Natural killer cell (primary cell): ENCODE results near the gene CCDC127. TPM values are rescaled to one million over a fixed set of nuclear protein-coding genes. Genes with fewer than 3 reads are reported as not detected.

ENCODE experiments used
- ATAC-seq, 3 donors: fragments of 150-1000 bp in 2 of 3; fragments of 200-7000 bp in 1 of 3; cut with Tn5 transposase; 1 replicate in 1 of 3; 2 replicates in 2 of 3; pipeline ENCODE4 v1.10.0; 2021; ENCODE audit warnings: mild to moderate bottlenecking in 2 of 3, moderate library complexity in 2 of 3
- DNase-seq, 2 donors: peaks; one replicate each; pipeline versions ENCODE4 v3.0.0 to v3.0.0-alpha.2; 2013 to 2021; ENCODE audit warnings: mixed read lengths in 1 of 2
- H3K27ac ChIP-seq: one replicate; pipeline ENCODE4 v1.5.1; 2013; ENCODE audit warnings: mild to moderate bottlenecking, low read length
- H3K27me3 ChIP-seq: one replicate; pipeline ENCODE4 v1.6.1; 2013; ENCODE audit warnings: low read length; ENCODE audit not compliant: control insufficient read depth, insufficient read depth
- H3K36me3 ChIP-seq: one replicate; pipeline ENCODE4 v1.6.1; 2013; ENCODE audit warnings: low read length; ENCODE audit not compliant: control insufficient read depth, insufficient read depth
- H3K4me1 ChIP-seq: one replicate; pipeline ENCODE4 v1.6.1; 2013; ENCODE audit warnings: low read length; ENCODE audit not compliant: control insufficient read depth, insufficient read depth
- H3K4me3 ChIP-seq: one replicate; pipeline ENCODE4 v1.5.1; 2013; ENCODE audit warnings: low read length
- H3K9me3 ChIP-seq: one replicate; pipeline ENCODE4 v1.6.1; 2013; ENCODE audit warnings: low read length; ENCODE audit not compliant: control insufficient read depth, insufficient read depth
- H3K27ac Mint-ChIP-seq, 2 donors: one replicate each; pipeline ENCODE4 v1.8.0; 2022; ENCODE audit warnings: mild to moderate bottlenecking in 2 of 2, mixed read lengths in 2 of 2, moderate library complexity in 1 of 2
- H3K27me3 Mint-ChIP-seq, 2 donors: one replicate each; pipeline ENCODE4 v1.8.0; 2022; ENCODE audit warnings: low read depth in 2 of 2, mixed read lengths in 2 of 2
- H3K36me3 Mint-ChIP-seq: one replicate; pipeline ENCODE4 v1.8.0; 2022; ENCODE audit warnings: mixed read lengths
- H3K4me1 Mint-ChIP-seq, 2 donors: one replicate each; pipeline ENCODE4 v1.8.0; 2022; ENCODE audit warnings: mixed read lengths in 2 of 2
- H3K4me3 Mint-ChIP-seq: one replicate; pipeline ENCODE4 v1.8.0; 2022; ENCODE audit warnings: mild to moderate bottlenecking, moderate library complexity, mixed read lengths
- H3K9me3 Mint-ChIP-seq, 2 donors: one replicate each; pipeline ENCODE4 v1.8.0; 2022; ENCODE audit warnings: mixed read lengths in 2 of 2
- WGBS: methylation state at CpG from one replicate; pipeline ENCODE4 v1.1.7; 2013; ENCODE audit warnings: missing lambda C conversion rate; ENCODE audit not compliant: insufficient coverage; 5-methylcytosine and 5-hydroxymethylcytosine counted together
- intact Hi-C: fragments of 100-400 bp; cut with micrococcal nuclease; formaldehyde crosslinking; loops from one replicate; pipeline ENCODE4 v1.14.2; 2022
- total RNA-seq, 4 donors: library from RNA; stranded (reverse); fragments of 120-200 nt in 1 of 4; gene quantifications; one replicate each; pipeline versions ENCODE4 v1.2.3 to v1.2.4, GENCODE V29; 2013 to 2022
- TF ChIP-seq, protein P1 (sequence below): fragments of 200-600 bp; IDR thresholded peaks from one replicate; pipeline ENCODE4 v1.8.0; 2022; ENCODE audit warnings: antibody characterized with exemption

Gene CCDC127
- total RNA-seq, 3 donors from 2014 or later (not counting 1 experiment from before 2014, with no cell fraction given) = 4.4 to 6.2 (median 5.4) TPM

- Mint-ChIP-seq H3K27ac (no peak overlapping the region), H3K36me3 (no peaks in the 10 kb centered on the region), H3K27me3 (peaks cover 0 to 3% of the 10 kb centered on the region in 2 donors), H3K4me1 (no peaks in the 10 kb centered on the region), H3K9me3 (no peaks in the 10 kb centered on the region), H3K4me3 (no peak overlapping the region)
- Histone ChIP-seq H3K9me3 (no peaks in the 10 kb centered on the region), H3K36me3 (no peaks in the 10 kb centered on the region), H3K4me1 (no peaks in the 10 kb centered on the region), H3K27ac (no peak overlapping the region), H3K4me3 (no peak overlapping the region), H3K27me3 (no peaks in the 10 kb centered on the region)
- TF ChIP-seq, protein P1, sequence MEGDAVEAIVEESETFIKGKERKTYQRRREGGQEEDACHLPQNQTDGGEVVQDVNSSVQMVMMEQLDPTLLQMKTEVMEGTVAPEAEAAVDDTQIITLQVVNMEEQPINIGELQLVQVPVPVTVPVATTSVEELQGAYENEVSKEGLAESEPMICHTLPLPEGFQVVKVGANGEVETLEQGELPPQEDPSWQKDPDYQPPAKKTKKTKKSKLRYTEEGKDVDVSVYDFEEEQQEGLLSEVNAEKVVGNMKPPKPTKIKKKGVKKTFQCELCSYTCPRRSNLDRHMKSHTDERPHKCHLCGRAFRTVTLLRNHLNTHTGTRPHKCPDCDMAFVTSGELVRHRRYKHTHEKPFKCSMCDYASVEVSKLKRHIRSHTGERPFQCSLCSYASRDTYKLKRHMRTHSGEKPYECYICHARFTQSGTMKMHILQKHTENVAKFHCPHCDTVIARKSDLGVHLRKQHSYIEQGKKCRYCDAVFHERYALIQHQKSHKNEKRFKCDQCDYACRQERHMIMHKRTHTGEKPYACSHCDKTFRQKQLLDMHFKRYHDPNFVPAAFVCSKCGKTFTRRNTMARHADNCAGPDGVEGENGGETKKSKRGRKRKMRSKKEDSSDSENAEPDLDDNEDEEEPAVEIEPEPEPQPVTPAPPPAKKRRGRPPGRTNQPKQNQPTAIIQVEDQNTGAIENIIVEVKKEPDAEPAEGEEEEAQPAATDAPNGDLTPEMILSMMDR = no peak
- DNase-seq = no peak
- intact Hi-C loops = no loop called here
- ATAC-seq = no peak
- 89% methylated on average over 16 of the region's 16 CpGs for WGBS
Measured at GRCh38 chr5:174876-175465, 43.0 kb downstream of the CCDC127 start.

GRCh38 chr5:174291-174600 lies 43.7 kb downstream of the CCDC127 start:
- Mint-ChIP-seq H3K9me3 (no peaks in the 10 kb centered on the region), H3K27me3 (no peaks in the 10 kb centered on the region), H3K4me3 (no peak overlapping the region), H3K36me3 (no peaks in the 10 kb centered on the region), H3K27ac (no peak overlapping the region), H3K4me1 (no peaks in the 10 kb centered on the region)
- H3K4me1 ChIP-seq = no peaks in the 10 kb centered on the region
- 84% methylated on average over 5 of the region's 5 CpGs for WGBS
- no peaks in the 10 kb centered on the region for H3K9me3 ChIP-seq
- no peak overlapping the region for H3K4me3 ChIP-seq
- no peak overlapping the region for H3K27ac ChIP-seq
- intact Hi-C loops = no loop called here
- H3K36me3 ChIP-seq = no peaks in the 10 kb centered on the region
- DNase-seq (no peak), ATAC-seq (no peak)
- TF ChIP-seq, protein P1 = no peak
- H3K27me3 ChIP-seq = no peaks in the 10 kb centered on the region

DNA sequence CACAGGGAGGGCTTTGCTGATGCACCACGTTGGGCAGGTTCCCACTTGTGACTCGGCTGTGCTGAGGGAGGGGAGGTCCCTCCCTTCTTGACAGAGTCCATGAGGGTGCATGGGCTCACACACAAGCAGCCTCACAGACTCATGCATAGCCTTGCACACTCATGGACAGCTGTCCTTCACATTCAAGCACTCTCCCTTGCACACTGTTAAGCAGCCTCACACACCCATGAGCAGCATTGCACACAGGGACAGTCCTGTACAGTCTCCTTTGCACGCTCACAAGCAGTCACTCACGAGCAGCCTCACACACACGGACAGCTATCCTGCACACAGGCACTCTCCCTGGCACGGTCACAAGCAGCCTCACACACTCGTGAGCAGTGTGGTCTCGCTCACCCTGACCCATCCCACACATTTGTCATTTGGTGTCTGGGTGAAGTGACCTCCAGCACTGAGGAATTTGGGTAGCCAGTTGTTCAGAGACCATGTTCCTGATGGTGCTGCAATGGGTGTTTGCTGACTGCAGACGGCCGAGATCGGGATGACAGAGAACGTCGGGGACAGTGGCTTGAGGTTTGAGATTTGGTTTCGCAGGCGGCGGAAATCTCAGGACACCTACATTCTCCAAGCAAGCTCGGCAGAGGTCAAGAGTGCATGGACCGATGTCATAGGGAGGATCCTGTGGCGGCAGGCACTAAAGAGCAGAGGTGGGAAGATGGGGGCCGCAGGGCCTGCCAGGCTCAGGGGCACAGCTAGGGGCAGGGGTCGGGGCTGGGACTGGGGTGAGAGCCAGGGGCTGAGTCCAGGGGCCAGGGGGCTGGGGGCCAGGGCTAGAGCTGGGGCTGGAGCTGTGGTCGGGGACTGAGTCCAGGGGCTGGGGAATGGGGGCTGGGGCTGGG lies 44.3 kb downstream of the CCDC127 start:
- H3K27ac ChIP-seq = no peak overlapping the region
- Mint-ChIP-seq H3K27ac (no peak overlapping the region), H3K36me3 (no peaks in the 10 kb centered on the region), H3K9me3 (no peaks in the 10 kb centered on the region), H3K4me1 (no peaks in the 10 kb centered on the region), H3K4me3 (no peak overlapping the region), H3K27me3 (no peaks in the 10 kb centered on the region)
- intact Hi-C loops = no loop called here
- no peaks in the 10 kb centered on the region for H3K9me3 ChIP-seq
- TF ChIP-seq, protein P1 = no peak
- ATAC-seq = peak in 1 of 3 donors; percentile 22
- no peaks in the 10 kb centered on the region for H3K4me1 ChIP-seq
- 88% methylated on average over 22 of the region's 22 CpGs for WGBS
- H3K36me3 ChIP-seq = no peaks in the 10 kb centered on the region
- no peaks in the 10 kb centered on the region for H3K27me3 ChIP-seq
- H3K4me3 ChIP-seq = no peak overlapping the region
- no peak for DNase-seq
